Stomach (tissue), 9 donors: ENCODE measurements around the gene RNF181. TPM values are rescaled to one million over a fixed set of nuclear protein-coding genes. Genes with fewer than 3 reads are reported as not detected.

Experiments
- DNase-seq, 2 donors: peaks; one replicate each; pipeline versions ENCODE4 v3.0.0 to v3.0.0-alpha.2; 2013 to 2019
- H3K27ac ChIP-seq, 5 donors: fragments of 200-600 bp in 4 of 5; sonication (generic) in 4 of 5; one replicate each; pipeline ENCODE4 v1.5.1; 2013 to 2019; ENCODE audit warnings: mild to moderate bottlenecking in 1 of 5, moderate library complexity in 1 of 5
- H3K27me3 ChIP-seq, 3 donors: fragments of 200-600 bp; sonication (generic); one replicate each; pipeline ENCODE4 v1.5.1; 2017 to 2019; ENCODE audit warnings: mixed run types in 1 of 3
- H3K36me3 ChIP-seq, 4 donors: fragments of 200-600 bp; sonication (generic); 1 replicate in 3 of 4; 2 replicates in 1 of 4; pipeline ENCODE4 v1.5.1; 2016 to 2019
- H3K4me1 ChIP-seq, 4 donors: fragments of 200-600 bp; sonication (generic); one replicate each; pipeline ENCODE4 v1.5.1; 2016 to 2019
- H3K4me3 ChIP-seq, 4 donors: fragments of 200-600 bp; sonication (generic) in 3 of 4; one replicate each; pipeline ENCODE4 v1.5.1; 2016 to 2019; ENCODE audit warnings: mild to moderate bottlenecking in 1 of 4
- H3K9me3 ChIP-seq, 4 donors: fragments of 200-600 bp; sonication (generic); one replicate each; pipeline ENCODE4 v1.5.1; 2016 to 2019
- EP300 ChIP-seq: sonication (generic); formaldehyde crosslinking; IDR thresholded peaks from one replicate; pipeline ENCODE4 v1.6.1; 2017; ENCODE audit warnings: antibody characterized with exemption
- POLR2A ChIP-seq, 4 donors: fragments of 450-650 bp; IDR thresholded peaks; one replicate each; pipeline ENCODE4 v1.6.1; 2016; ENCODE audit warnings: antibody characterized with exemption in 4 of 4, control low read depth in 2 of 4, mild to moderate bottlenecking in 1 of 4, moderate library complexity in 1 of 4
- POLR2AphosphoS5 ChIP-seq, 3 donors: sonication (generic); formaldehyde crosslinking; IDR thresholded peaks; one replicate each; pipeline ENCODE4 v1.6.1; 2016; ENCODE audit warnings: antibody characterized with exemption in 3 of 3
- WGBS, 5 donors: extraction: QIAGEN DNeasy Blood & Tissue Kit in 3 of 5; methylation state at CpG; one replicate each; pipeline versions ENCODE4 v1.1.5 to v1.1.7; 2013 to 2018; 5-methylcytosine and 5-hydroxymethylcytosine counted together
- intact Hi-C: fragments of 100-400 bp; cut with DNase I; formaldehyde crosslinking; loops from one replicate; pipeline ENCODE4 v1.15.1; 2023; ENCODE audit warnings: low total_unique reads
- polyA plus RNA-seq, 3 donors: library from polyadenylated mRNA; stranded (reverse); fragments of 200-250 nt; gene quantifications; one replicate each; pipeline ENCODE4 v1.2.3, GENCODE V29; 2013
- total RNA-seq, 5 donors: library from RNA; depleted of rRNA; stranded (reverse); fragments of >200 nt; gene quantifications; one replicate each; pipeline versions ENCODE4 v1.1.0 to v1.2.3, GENCODE V29; 2014 to 2016
- TF ChIP-seq, protein P1 (sequence below), 7 experiments: fragments of 450-650 bp in 4 of 7; fragments of 200-600 bp in 3 of 7; sonication (generic) in 3 of 7; IDR thresholded peaks; one replicate each; pipeline ENCODE4 v1.5.1; 2016 to 2019; ENCODE audit warnings: antibody characterized with exemption in 7 of 7, control low read depth in 2 of 7, mild to moderate bottlenecking in 1 of 7
- donor health status: healthy with polysubstance abuse.
- donor health status: Bipolar disorder and iron deficiency.
- donor health status: healthy.

RNF181 gene
- total and polyA plus RNA-seq, 8 donors, result 11.3 to 272 (median 143) TPM; not detected in 1

DNA sequence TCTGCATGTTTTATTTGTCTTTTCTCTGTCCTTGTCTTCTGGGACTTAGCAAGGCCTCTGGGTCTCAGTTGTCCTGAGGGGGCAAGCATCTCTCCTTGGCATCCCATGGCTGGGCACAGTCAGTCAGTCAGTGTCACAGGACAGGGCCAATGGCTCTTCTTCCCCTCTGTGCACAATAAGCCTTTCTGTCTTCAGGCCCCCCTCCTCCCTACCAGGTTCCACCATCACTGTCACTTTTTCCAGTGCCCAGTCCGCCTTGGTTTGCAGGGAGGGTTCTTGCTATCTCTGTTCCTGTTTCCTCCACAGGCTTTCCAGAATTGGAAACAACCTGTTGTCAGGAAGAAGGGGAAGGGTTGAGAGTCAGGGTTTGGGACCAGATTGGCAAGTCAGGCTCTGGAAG is 13.1 kb upstream of the RNF181 start:
- H3K9me3 ChIP-seq, result no peaks in the 10 kb centered on the region
- TF ChIP-seq EP300 (no peak), POLR2A (IDR thresholded peaks at IDR 0.05) (no peak), POLR2AphosphoS5 (IDR thresholded peaks at IDR 0.05) (no peak)
- TF ChIP-seq, protein P1, sequence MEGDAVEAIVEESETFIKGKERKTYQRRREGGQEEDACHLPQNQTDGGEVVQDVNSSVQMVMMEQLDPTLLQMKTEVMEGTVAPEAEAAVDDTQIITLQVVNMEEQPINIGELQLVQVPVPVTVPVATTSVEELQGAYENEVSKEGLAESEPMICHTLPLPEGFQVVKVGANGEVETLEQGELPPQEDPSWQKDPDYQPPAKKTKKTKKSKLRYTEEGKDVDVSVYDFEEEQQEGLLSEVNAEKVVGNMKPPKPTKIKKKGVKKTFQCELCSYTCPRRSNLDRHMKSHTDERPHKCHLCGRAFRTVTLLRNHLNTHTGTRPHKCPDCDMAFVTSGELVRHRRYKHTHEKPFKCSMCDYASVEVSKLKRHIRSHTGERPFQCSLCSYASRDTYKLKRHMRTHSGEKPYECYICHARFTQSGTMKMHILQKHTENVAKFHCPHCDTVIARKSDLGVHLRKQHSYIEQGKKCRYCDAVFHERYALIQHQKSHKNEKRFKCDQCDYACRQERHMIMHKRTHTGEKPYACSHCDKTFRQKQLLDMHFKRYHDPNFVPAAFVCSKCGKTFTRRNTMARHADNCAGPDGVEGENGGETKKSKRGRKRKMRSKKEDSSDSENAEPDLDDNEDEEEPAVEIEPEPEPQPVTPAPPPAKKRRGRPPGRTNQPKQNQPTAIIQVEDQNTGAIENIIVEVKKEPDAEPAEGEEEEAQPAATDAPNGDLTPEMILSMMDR (IDR thresholded peaks at IDR 0.05), result no peak
- no peak for DNase-seq
- H3K4me1 ChIP-seq, result peaks cover 54 to 79% (median 72%) of the 10 kb centered on the region in 4 donors
- peak overlapping the region in 1 of 5 donors; percentile 94 for H3K27ac ChIP-seq
- H3K4me3 ChIP-seq, result no peak overlapping the region
- H3K27me3 ChIP-seq, result no peaks in the 10 kb centered on the region
- intact Hi-C loops, result no loop called here
- WGBS, 5 donors, result 47 to 90% (median 71%) methylated on average over 1 of the region's 1 CpG
- H3K36me3 ChIP-seq, result peaks cover 0 to 21% (median 8%) of the 10 kb centered on the region in 4 donors

DNA sequence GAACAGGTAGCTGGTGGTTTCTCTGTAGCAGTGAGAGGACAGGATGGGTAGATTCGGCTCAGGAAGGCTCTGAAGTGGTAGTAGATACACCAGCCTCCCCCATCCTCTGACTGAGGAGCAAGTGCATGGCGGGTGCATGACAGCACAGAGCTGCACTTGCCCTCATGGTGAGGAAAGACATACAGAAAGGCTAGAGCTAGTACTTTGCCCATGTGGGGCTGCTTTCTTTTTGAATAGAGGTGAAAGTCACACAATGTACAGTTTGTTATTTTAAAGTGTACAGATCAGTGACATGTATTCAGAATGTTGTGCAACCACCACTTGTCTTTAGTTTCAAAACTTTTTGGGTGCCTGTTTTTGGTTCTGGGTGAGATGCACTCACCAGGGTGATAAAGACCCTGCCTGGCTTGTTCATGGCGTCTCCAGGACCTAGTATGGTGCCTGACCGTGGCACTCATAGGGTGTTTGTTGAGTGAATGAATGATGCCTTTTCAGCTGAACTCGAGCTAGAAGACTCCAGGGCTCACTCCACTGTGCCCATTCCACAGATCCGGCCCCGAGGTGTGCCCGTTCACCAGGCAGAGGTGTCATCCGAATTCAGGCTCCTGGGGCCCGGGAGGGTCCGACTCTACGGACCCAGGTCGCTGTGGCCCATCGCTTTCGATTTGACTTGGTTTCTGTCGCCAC is 11.7 kb upstream of the RNF181 start:
- TF ChIP-seq POLR2AphosphoS5 (IDR thresholded peaks at IDR 0.05) (peak in 1 of 3 donors; percentile 6), EP300 (no peak), POLR2A (IDR thresholded peaks at IDR 0.05) (no peak)
- TF ChIP-seq, protein P1 (IDR thresholded peaks at IDR 0.05), result no peak
- peaks cover 53 to 80% (median 74%) of the 10 kb centered on the region in 4 donors for H3K4me1 ChIP-seq
- H3K27ac ChIP-seq, result peak overlapping the region; percentile 87 to 94 (median 91)
- intact Hi-C loops, result no loop called here
- 25 to 64% (median 29%) methylated on average over 5 to 16 of the region's 16 CpGs for WGBS, 5 donors
- H3K36me3 ChIP-seq, result peaks cover 0 to 21% (median 8%) of the 10 kb centered on the region in 4 donors
- H3K4me3 ChIP-seq, result peak overlapping the region; percentile 58 to 69 (median 62)
- no peaks in the 10 kb centered on the region for H3K9me3 ChIP-seq
- no peak for DNase-seq
- no peaks in the 10 kb centered on the region for H3K27me3 ChIP-seq

DNA sequence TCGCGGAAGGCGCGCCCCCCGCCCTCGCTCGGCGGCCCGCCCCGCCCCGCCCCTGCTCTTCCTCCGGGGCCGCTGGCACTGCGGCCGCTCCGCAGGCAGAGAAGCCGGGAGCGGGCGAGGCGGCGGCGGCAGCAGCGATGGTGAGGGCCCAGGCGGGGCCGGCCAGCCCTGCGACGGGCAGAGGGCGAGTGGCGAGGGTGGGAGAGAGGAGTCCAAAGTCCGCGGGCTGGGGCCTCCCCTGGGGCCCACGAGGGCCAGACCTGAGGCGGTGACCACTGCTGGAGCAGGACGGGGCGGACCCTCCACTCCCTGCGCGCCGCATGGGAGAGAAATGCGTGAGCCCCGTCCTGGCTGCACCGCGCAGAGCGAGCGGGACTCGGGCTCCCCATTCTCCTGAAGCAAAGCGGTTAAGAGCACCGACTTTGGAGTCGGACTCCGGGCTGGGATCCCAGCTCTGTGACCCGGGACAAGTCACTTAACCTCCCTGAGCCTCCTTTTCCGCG is 11.1 kb upstream of the RNF181 start, which contains the start of gene VAMP5:
VAMP5 (plus strand) TSS at position 78 of the 503 bp plus-strand sequence; CDS start at position 138, 60 bp downstream.
- intact Hi-C loops, result no loop called here
- Histone ChIP-seq H3K27ac (peak within 1 kb of the TSS; percentile 87 to 94 (median 91)), H3K4me1 (peaks cover 53 to 80% (median 74%) of the 10 kb centered on the region in 4 donors), H3K4me3 (peak within 1 kb of the TSS; percentile 58 to 69 (median 62)), H3K36me3 (peaks cover 0 to 21% (median 8%) of the 10 kb centered on the region in 4 donors), H3K27me3 (no peaks in the 10 kb centered on the region), H3K9me3 (no peaks in the 10 kb centered on the region)
- peak; percentile 53 to 81 for DNase-seq
- TF ChIP-seq, protein P1 (IDR thresholded peaks at IDR 0.05), result no peak
- peak; percentile 5 to 56 (median 45) for TF ChIP-seq POLR2AphosphoS5 (IDR thresholded peaks at IDR 0.05)
- 0 to 9% (median 4%) methylated on average over 15 to 52 of the region's 52 CpGs for WGBS, 5 donors

DNA sequence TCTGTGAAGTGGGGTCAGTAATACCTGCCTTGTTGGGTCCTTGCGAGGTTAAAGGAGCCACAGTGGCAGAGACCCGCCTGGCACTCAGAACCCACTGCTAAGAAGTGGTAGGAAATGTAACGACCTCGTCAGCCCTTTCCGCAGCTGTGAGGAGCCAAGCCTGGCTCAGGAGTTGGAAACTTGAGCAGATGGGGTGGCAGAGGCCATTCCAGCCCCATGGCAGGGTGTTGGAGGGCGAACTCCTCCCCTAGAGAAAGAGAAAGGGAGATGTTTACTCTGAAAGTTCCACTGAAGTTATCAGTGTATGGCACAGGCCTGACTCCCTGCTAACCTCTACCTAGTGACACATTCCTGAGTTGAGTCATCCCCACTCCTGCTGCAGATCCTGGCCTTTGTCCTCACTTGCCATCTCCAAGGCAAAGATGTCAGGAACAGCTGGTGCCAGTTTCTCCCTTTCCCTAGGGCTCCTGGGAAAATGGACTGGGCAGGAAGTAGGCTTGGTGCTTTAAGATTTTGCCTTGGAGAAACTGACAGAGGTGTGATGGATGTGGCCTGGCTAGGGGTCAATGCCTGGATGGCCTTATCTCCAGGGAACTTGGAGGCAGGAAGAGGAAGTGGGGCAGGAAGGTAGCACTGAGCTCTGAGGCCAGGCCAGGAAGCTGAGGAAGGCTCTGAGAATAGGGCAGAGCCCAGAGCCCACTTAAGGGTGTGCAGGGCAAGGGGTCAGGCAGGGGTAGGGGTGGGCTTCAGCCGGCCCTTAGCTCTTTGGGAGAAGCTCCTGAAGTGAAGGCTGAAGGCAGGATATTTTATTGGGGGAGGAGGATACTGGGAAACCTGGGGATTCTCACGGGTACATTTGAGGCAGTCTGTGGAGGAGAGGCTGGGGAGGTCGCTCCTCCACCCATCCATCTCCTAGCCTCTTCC is 10.4 kb upstream of the RNF181 start:
- peaks cover 53 to 80% (median 74%) of the 10 kb centered on the region in 4 donors for H3K4me1 ChIP-seq
- intact Hi-C loops, result no loop called here
- H3K27me3 ChIP-seq, result no peaks in the 10 kb centered on the region
- H3K36me3 ChIP-seq, result peaks cover 0 to 21% (median 8%) of the 10 kb centered on the region in 4 donors
- peak overlapping the region; percentile 58 to 69 (median 62) for H3K4me3 ChIP-seq
- H3K27ac ChIP-seq, result peak overlapping the region; percentile 87 to 94 (median 91)
- DNase-seq, result peak; percentile 54 to 85
- TF ChIP-seq, protein P1 (IDR thresholded peaks at IDR 0.05), result no peak
- TF ChIP-seq POLR2AphosphoS5 (IDR thresholded peaks at IDR 0.05) (peak; percentile 51 to 89 (median 75)), EP300 (no peak)
- 18 to 32% (median 31%) methylated on average over 8 to 9 of the region's 9 CpGs for WGBS, 5 donors
- H3K9me3 ChIP-seq, result no peaks in the 10 kb centered on the region
